ENCODE data around the gene S1PR3.

DNA sequence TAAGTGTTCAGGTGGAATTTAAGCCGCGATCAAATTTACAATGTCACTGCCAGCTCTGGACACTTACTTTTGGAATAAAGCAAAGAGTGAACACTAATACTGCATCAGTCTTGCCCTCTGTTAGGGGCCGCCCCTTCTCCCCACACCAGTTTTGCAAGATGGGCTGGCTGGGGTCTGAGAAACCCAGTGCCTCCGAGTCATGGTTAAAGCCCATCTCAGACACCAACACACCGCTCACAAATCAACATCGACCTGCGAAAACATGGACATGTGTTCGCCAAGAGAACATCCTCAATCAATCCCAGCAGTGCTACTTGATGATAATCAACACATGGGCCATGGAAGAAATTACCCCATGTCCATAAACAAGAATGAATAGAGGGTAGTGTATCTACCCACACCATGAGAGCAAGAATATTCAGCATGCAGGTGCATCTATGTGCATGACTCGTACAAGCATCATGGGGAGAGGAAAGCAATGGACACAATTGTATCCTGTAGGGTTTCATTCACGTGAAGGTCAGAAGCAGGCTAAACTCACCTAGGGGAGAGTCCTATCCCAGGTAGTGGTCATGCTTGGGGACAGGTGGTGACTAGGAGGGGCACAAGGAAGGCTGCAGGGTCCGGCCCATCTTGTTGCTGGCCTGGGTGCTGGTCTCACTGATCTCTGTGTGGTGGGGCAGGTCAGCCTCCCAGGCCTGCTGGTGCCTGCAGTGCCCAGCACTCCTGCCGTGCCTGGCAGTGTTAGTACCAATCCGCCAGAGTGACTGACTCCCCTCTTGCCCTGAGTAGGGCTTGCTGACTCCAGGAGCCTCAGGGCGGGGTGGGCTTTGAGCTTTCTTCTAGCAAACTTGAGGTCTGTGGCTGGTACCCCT, 5.0 kb downstream of the S1PR3 start:
- TF ChIP-seq, protein P1, sequence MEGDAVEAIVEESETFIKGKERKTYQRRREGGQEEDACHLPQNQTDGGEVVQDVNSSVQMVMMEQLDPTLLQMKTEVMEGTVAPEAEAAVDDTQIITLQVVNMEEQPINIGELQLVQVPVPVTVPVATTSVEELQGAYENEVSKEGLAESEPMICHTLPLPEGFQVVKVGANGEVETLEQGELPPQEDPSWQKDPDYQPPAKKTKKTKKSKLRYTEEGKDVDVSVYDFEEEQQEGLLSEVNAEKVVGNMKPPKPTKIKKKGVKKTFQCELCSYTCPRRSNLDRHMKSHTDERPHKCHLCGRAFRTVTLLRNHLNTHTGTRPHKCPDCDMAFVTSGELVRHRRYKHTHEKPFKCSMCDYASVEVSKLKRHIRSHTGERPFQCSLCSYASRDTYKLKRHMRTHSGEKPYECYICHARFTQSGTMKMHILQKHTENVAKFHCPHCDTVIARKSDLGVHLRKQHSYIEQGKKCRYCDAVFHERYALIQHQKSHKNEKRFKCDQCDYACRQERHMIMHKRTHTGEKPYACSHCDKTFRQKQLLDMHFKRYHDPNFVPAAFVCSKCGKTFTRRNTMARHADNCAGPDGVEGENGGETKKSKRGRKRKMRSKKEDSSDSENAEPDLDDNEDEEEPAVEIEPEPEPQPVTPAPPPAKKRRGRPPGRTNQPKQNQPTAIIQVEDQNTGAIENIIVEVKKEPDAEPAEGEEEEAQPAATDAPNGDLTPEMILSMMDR (conservative IDR thresholded peaks at IDR 0.05 in 1 of 2, IDR thresholded peaks at IDR 0.05 in 1 of 2; ENCODE audit: low read depth in 1 of 2, low read length in 2 of 2), result no peak
- TF ChIP-seq EZH2 (IDR thresholded peaks at IDR 0.05; ENCODE audit: low read length, missing control alignments), result no peak
